SK-N-SH (cell line): Measurements from ENCODE around the gene DGKI. TPM values are rescaled to one million over a fixed set of nuclear protein-coding genes. Genes with fewer than 3 reads are reported as not detected.

Experiments used
- CTCF ChIA-PET: fragments of 300-600, 350-600 bp; formaldehyde crosslinking; extraction: SDS; loops from one replicate; lab custom pipeline; 2021; lab: Yijun Ruan, JAX
- POLR2A ChIA-PET: fragments of 350-600 bp; sonication (Branson Sonifier 250); formaldehyde crosslinking; extraction: SDS; loops from one replicate; lab custom pipeline; 2020; ENCODE audit warnings: antibody characterized with exemption, inconsistent platforms; lab: Yijun Ruan, JAX
- DNase-seq: peaks from one replicate; pipeline ENCODE4 v3.0.0; 2012
- H2AFZ ChIP-seq: fragments of 200-600 bp; sonication (generic); 2 replicates; pipeline ENCODE4 v1.8.1; 2016; ENCODE audit warnings: antibody characterized with exemption, mild to moderate bottlenecking, low read depth
- H3F3A ChIP-seq: fragments of 200-600 bp; sonication (generic); replicated peaks from 2 replicates; pipeline ENCODE3; 2016; ENCODE audit warnings: antibody characterized with exemption, mild to moderate bottlenecking; ENCODE audit not compliant: insufficient read depth
- H3K27ac ChIP-seq, 2 experiments: fragments of 200-500 bp in 1 of 2; fragments of 200-600 bp in 1 of 2; sonication (Bioruptor generic) in 1 of 2; sonication (generic), shearing (Covaris generic) in 1 of 2; 2 replicates each; pipeline versions ENCODE4 v1.5.1 to v1.6.1; 2014 to 2016; ENCODE audit warnings: low read depth in 2 of 2, inconsistent platforms in 1 of 2, low read length in 1 of 2, mild to moderate bottlenecking in 1 of 2, mixed read lengths in 1 of 2
- H3K27me3 ChIP-seq: fragments of 200-600 bp; sonication (generic), shearing (Covaris generic); 2 replicates; pipeline ENCODE4 v1.6.1; 2016; ENCODE audit warnings: mixed run types; ENCODE audit not compliant: insufficient read depth
- H3K36me3 ChIP-seq, 2 experiments: fragments of 200-500 bp in 1 of 2; fragments of 200-600 bp in 1 of 2; sonication (Bioruptor generic) in 1 of 2; sonication (generic) in 1 of 2; replicated peaks in 1 of 2; 2 replicates each; pipeline versions ENCODE3 to v1.5.1; 2014 to 2016; ENCODE audit warnings: low read length in 1 of 2, mild to moderate bottlenecking in 1 of 2; ENCODE audit not compliant: insufficient read depth in 2 of 2, control insufficient read depth in 1 of 2
- H3K4me1 ChIP-seq, 2 experiments: fragments of 200-500 bp in 1 of 2; fragments of 200-600 bp in 1 of 2; sonication (Bioruptor generic) in 1 of 2; sonication (generic), shearing (Covaris generic) in 1 of 2; 2 replicates each; pipeline versions ENCODE4 v1.5.1 to v1.6.1; 2014 to 2016; ENCODE audit warnings: low read depth in 1 of 2, low read length in 1 of 2, mixed run types in 1 of 2; ENCODE audit not compliant: insufficient read depth in 2 of 2, control insufficient read depth in 1 of 2
- H3K4me2 ChIP-seq: fragments of 200-600 bp; sonication (generic), shearing (Covaris generic); 2 replicates; pipeline ENCODE4 v1.6.1; 2017; ENCODE audit warnings: mixed run types
- H3K4me3 ChIP-seq, 2 experiments: fragments of 200-500 bp in 1 of 2; fragments of 200-600 bp in 1 of 2; sonication (Bioruptor generic) in 1 of 2; sonication (generic), shearing (Covaris generic) in 1 of 2; 2 replicates each; pipeline versions ENCODE4 v1.5.1 to v1.8.1; 2014 to 2016; ENCODE audit warnings: low read depth in 2 of 2, inconsistent platforms in 1 of 2, low read length in 1 of 2, mild to moderate bottlenecking in 1 of 2, mixed read lengths in 1 of 2, moderate library complexity in 1 of 2
- H3K79me2 ChIP-seq: fragments of 200-600 bp; sonication (generic); 2 replicates; pipeline ENCODE4 v1.8.1; 2017; ENCODE audit warnings: mild to moderate bottlenecking; ENCODE audit not compliant: insufficient read depth
- H3K9ac ChIP-seq: fragments of 200-600 bp; sonication (generic); 2 replicates; pipeline ENCODE4 v1.6.1; 2017; ENCODE audit warnings: mixed run types
- H3K9me2 ChIP-seq: fragments of 200-600 bp; sonication (generic); 2 replicates; pipeline ENCODE4 v1.6.1; 2017; ENCODE audit warnings: mixed run types
- H3K9me3 ChIP-seq: fragments of 200-600 bp; sonication (generic); 2 replicates; pipeline ENCODE4 v1.6.1; 2017; ENCODE audit warnings: mixed run types, mild to moderate bottlenecking, moderate library complexity
- H4K20me1 ChIP-seq: fragments of 200-600 bp; sonication (generic); 2 replicates; pipeline ENCODE4 v1.6.1; 2017; ENCODE audit warnings: mild to moderate bottlenecking, mixed run types; ENCODE audit not compliant: insufficient read depth
- CHD2 ChIP-seq: fragments of 150-350 bp; IDR thresholded peaks from 2 replicates; pipeline ENCODE4 v1.6.1; 2018; ENCODE audit warnings: low read length; ENCODE audit not compliant: partially characterized antibody
- ELF1 ChIP-seq: IDR thresholded peaks from 2 replicates; pipeline ENCODE4 v1.4.0; 2012
- EP300 ChIP-seq, 2 experiments: IDR thresholded peaks; 2 replicates each; pipeline versions ENCODE4 v1.4.0 to v1.6.1; 2012; ENCODE audit warnings: borderline replicate concordance in 1 of 2, low read depth in 1 of 2, low read length in 1 of 2
- EZH2phosphoT487 ChIP-seq: fragments of 200-600 bp; sonication (generic); IDR thresholded peaks from 2 replicates; pipeline ENCODE4 v1.6.1; 2017; ENCODE audit warnings: low read depth, mixed run types, mild to moderate bottlenecking, antibody characterized with exemption, moderate library complexity, borderline replicate concordance
- FOSL2 ChIP-seq: IDR thresholded peaks from 2 replicates; pipeline ENCODE4 v1.4.0; 2012; ENCODE audit warnings: low read depth, mild to moderate bottlenecking, moderate library complexity, borderline replicate concordance
- FOXM1 ChIP-seq: IDR thresholded peaks from 2 replicates; pipeline ENCODE4 v1.4.0; 2012; ENCODE audit warnings: low read depth, mild to moderate bottlenecking
- GATA2 ChIP-seq: sonication (generic); formaldehyde crosslinking; IDR thresholded peaks from 2 replicates; pipeline ENCODE4 v1.5.0; 2020; ENCODE audit warnings: mild to moderate bottlenecking, missing genetic modification reagents
- MEF2A ChIP-seq: IDR thresholded peaks from 2 replicates; pipeline ENCODE4 v1.4.0; 2012; ENCODE audit warnings: low read depth, borderline replicate concordance
- MXI1 ChIP-seq: IDR thresholded peaks from 2 replicates; pipeline ENCODE4 v1.6.1; 2012; ENCODE audit warnings: mild to moderate bottlenecking, low read depth, low read length, improper control_type of control experiment
- NFIC ChIP-seq: IDR thresholded peaks from 2 replicates; pipeline ENCODE4 v1.4.0; 2012; ENCODE audit warnings: borderline replicate concordance
- NRF1 ChIP-seq: IDR thresholded peaks from 2 replicates; pipeline ENCODE4 v1.6.1; 2012; ENCODE audit warnings: low read depth, mild to moderate bottlenecking, low read length
- RAD21 ChIP-seq: IDR thresholded peaks from 2 replicates; pipeline ENCODE4 v1.6.1; 2012; ENCODE audit warnings: mild to moderate bottlenecking, low read length
- SIN3A ChIP-seq: IDR thresholded peaks from 2 replicates; pipeline ENCODE4 v1.6.1; 2012; ENCODE audit warnings: low read depth, mild to moderate bottlenecking, low read length, moderate library complexity, borderline replicate concordance
- SMC3 ChIP-seq: IDR thresholded peaks from 2 replicates; pipeline ENCODE4 v1.6.1; 2012; ENCODE audit warnings: low read depth, low read length, improper control_type of control experiment
- TAF1 ChIP-seq: IDR thresholded peaks from 2 replicates; pipeline ENCODE4 v1.6.1; 2012; ENCODE audit warnings: low read depth, mild to moderate bottlenecking, low read length, moderate library complexity, borderline replicate concordance
- TCF12 ChIP-seq: IDR thresholded peaks from 2 replicates; pipeline ENCODE4 v1.4.0; 2012
- TEAD4 ChIP-seq: IDR thresholded peaks from 2 replicates; pipeline ENCODE4 v1.4.0; 2012; ENCODE audit warnings: mild to moderate bottlenecking, borderline replicate concordance; ENCODE audit not compliant: insufficient read depth
- YY1 ChIP-seq: IDR thresholded peaks from 2 replicates; pipeline ENCODE4 v1.4.0; 2012; ENCODE audit warnings: low read depth, mild to moderate bottlenecking
- WGBS: methylation state at CpG from one replicate; pipeline ENCODE4 v1.1.6; 2017; ENCODE audit warnings: low lambda C conversion rate; 5-methylcytosine and 5-hydroxymethylcytosine counted together
- polyA plus RNA-seq, 3 experiments: library from polyadenylated mRNA; depleted of rRNA; stranded (reverse); fragments of >200 nt; gene quantifications; 2 replicates each; pipeline ENCODE4 v1.2.3, GENCODE V29; 2012
- TF ChIP-seq, protein P1 (sequence below): IDR thresholded peaks from 2 replicates; pipeline ENCODE4; 2012
- TF ChIP-seq, protein P2 (sequence below): IDR thresholded peaks from 2 replicates; pipeline ENCODE4 v1.4.0; 2012; ENCODE audit warnings: low read depth, borderline replicate concordance
- TF ChIP-seq, protein P3 (sequence below): fragments of 150-350 bp; IDR thresholded peaks from 2 replicates; pipeline ENCODE4 v1.6.1; 2016; ENCODE audit warnings: mild to moderate bottlenecking, low read depth, low read length
- TF ChIP-seq, protein P4 (sequence below): IDR thresholded peaks from 2 replicates; pipeline ENCODE4 v1.4.0; 2012; ENCODE audit warnings: low read depth

The DGKI gene
- polyA plus RNA-seq, 1 of the 3 experiments (the other 2 are of a cell fraction), result 1.3 TPM

GRCh38 chr7:137704723-137705122 is 142.1 kb downstream of the DGKI start:
- no peak overlapping the region for H3K4me2 ChIP-seq
- H4K20me1 ChIP-seq, result no peaks in the 10 kb centered on the region
- CTCF ChIA-PET, result no interaction called here
- TF ChIP-seq RAD21 (no peak), SMC3 (no peak), MEF2A (no peak), EZH2phosphoT487 (no peak), ELF1 (no peak), NRF1 (no peak), TCF12 (no peak), NFIC (no peak), FOXM1 (no peak), EP300 (IDR thresholded peaks at IDR 0.05; ENCODE audit: borderline replicate concordance in 1 of 2, low read depth in 1 of 2, low read length in 1 of 2) (no peak), TAF1 (no peak), SIN3A (no peak), GATA2 (CRISPR knock-in tag) (no peak)
- TF ChIP-seq, protein P1, sequence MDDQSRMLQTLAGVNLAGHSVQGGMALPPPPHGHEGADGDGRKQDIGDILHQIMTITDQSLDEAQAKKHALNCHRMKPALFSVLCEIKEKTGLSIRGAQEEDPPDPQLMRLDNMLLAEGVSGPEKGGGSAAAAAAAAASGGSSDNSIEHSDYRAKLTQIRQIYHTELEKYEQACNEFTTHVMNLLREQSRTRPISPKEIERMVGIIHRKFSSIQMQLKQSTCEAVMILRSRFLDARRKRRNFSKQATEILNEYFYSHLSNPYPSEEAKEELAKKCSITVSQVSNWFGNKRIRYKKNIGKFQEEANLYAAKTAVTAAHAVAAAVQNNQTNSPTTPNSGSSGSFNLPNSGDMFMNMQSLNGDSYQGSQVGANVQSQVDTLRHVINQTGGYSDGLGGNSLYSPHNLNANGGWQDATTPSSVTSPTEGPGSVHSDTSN, result no peak
- H3F3A ChIP-seq, result no peaks in the 10 kb centered on the region
- H3K9me2 ChIP-seq, result no peaks in the 10 kb centered on the region
- H3K4me1 ChIP-seq, result no peaks in the 10 kb centered on the region
- H3K27ac ChIP-seq, result no peak overlapping the region
- H3K9me3 ChIP-seq, result peaks cover 21% of the 10 kb centered on the region
- H3K9ac ChIP-seq, result no peak overlapping the region
- H3K27me3 ChIP-seq, result no peaks in the 10 kb centered on the region
- H2AFZ ChIP-seq, result no peak overlapping the region
- peaks cover 0 to 20% of the 10 kb centered on the region in 2 experiments for H3K36me3 ChIP-seq
- DNase-seq, result no peak
- H3K4me3 ChIP-seq, result no peak overlapping the region
- no peaks in the 10 kb centered on the region; the same call in 1 of the 2 replicates for H3K79me2 ChIP-seq
- 84% methylated on average over 1 of the region's 1 CpG for WGBS
- POLR2A ChIA-PET, result no interaction called here

GRCh38 chr7:137703291-137704010 is 143.3 kb downstream of the DGKI start:
- CTCF ChIA-PET, result interaction anchor here (1.8 kb wide), 1 partner anchor 12 kb away, joined by 5 read pairs; no protein-coding TSS in a partner anchor

More at GRCh38 chr7:137703291-137704010, 143.3 kb downstream of the DGKI start:
- H3K4me1 ChIP-seq, result no peaks in the 10 kb centered on the region
- no peaks in the 10 kb centered on the region; the same call in 1 of the 2 replicates for H3K79me2 ChIP-seq
- H3K9me3 ChIP-seq, result peaks cover 21% of the 10 kb centered on the region
- H3K4me2 ChIP-seq, result no peak overlapping the region
- H3K9ac ChIP-seq, result no peak overlapping the region
- H4K20me1 ChIP-seq, result no peaks in the 10 kb centered on the region
- no peak for TF ChIP-seq YY1
- TF ChIP-seq FOXM1, result no peak
- TF ChIP-seq GATA2 (CRISPR knock-in tag), result no peak
- no peak for TF ChIP-seq EP300 (IDR thresholded peaks at IDR 0.05; ENCODE audit: borderline replicate concordance in 1 of 2, low read depth in 1 of 2, low read length in 1 of 2)
- TF ChIP-seq MXI1, result no peak
- TF ChIP-seq, protein P2, sequence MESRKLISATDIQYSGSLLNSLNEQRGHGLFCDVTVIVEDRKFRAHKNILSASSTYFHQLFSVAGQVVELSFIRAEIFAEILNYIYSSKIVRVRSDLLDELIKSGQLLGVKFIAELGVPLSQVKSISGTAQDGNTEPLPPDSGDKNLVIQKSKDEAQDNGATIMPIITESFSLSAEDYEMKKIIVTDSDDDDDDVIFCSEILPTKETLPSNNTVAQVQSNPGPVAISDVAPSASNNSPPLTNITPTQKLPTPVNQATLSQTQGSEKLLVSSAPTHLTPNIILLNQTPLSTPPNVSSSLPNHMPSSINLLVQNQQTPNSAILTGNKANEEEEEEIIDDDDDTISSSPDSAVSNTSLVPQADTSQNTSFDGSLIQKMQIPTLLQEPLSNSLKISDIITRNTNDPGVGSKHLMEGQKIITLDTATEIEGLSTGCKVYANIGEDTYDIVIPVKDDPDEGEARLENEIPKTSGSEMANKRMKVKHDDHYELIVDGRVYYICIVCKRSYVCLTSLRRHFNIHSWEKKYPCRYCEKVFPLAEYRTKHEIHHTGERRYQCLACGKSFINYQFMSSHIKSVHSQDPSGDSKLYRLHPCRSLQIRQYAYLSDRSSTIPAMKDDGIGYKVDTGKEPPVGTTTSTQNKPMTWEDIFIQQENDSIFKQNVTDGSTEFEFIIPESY, result no peak
- TF ChIP-seq FOSL2, result no peak
- TF ChIP-seq, protein P3, sequence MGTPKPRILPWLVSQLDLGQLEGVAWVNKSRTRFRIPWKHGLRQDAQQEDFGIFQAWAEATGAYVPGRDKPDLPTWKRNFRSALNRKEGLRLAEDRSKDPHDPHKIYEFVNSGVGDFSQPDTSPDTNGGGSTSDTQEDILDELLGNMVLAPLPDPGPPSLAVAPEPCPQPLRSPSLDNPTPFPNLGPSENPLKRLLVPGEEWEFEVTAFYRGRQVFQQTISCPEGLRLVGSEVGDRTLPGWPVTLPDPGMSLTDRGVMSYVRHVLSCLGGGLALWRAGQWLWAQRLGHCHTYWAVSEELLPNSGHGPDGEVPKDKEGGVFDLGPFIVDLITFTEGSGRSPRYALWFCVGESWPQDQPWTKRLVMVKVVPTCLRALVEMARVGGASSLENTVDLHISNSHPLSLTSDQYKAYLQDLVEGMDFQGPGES, result no peak
- TF ChIP-seq SIN3A, result no peak
- no peak for TF ChIP-seq TEAD4
- TF ChIP-seq CHD2, result no peak
- TF ChIP-seq NFIC, result no peak
- TF ChIP-seq, protein P4, sequence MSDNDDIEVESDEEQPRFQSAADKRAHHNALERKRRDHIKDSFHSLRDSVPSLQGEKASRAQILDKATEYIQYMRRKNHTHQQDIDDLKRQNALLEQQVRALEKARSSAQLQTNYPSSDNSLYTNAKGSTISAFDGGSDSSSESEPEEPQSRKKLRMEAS, result no peak
- TF ChIP-seq RAD21, result no peak
- 58% methylated on average over 3 of the region's 3 CpGs for WGBS
- H3K27ac ChIP-seq, result no peak overlapping the region
- H3K27me3 ChIP-seq, result no peaks in the 10 kb centered on the region
- H2AFZ ChIP-seq, result no peak overlapping the region
- no peak for DNase-seq
- no peaks in the 10 kb centered on the region for H3K9me2 ChIP-seq
- POLR2A ChIA-PET, result no interaction called here
- H3F3A ChIP-seq, result no peaks in the 10 kb centered on the region
- H3K4me3 ChIP-seq, result no peak overlapping the region
- peaks cover 0 to 20% of the 10 kb centered on the region in 2 experiments for H3K36me3 ChIP-seq
